GM23338 (cell line): ENCODE measurements around the gene FNDC7. TPM values are rescaled to one million over a fixed set of nuclear protein-coding genes. Genes with fewer than 3 reads are reported as not detected.

ENCODE experiments used
- ATAC-seq: fragments of 200-7000 bp; cut with Tn5 transposase; 3 replicates; pipeline ENCODE4 v1.9.1; 2020
- DNase-seq: peaks from one replicate; pipeline ENCODE4 v3.0.0-alpha.2; 2015; ENCODE audit warnings: low spot score
- H2AFZ ChIP-seq: fragments of 200-600 bp; sonication (generic); 2 replicates; pipeline ENCODE4 v1.8.0; 2016; ENCODE audit warnings: antibody characterized with exemption, mild to moderate bottlenecking, moderate library complexity
- H3F3A ChIP-seq: fragments of 200-600 bp; sonication (generic); replicated peaks from 2 replicates; pipeline ENCODE4 v1.8.0; 2017; ENCODE audit warnings: antibody characterized with exemption, mixed run types, low read depth
- H3K27ac ChIP-seq: fragments of 200-600 bp; sonication (generic); 2 replicates; pipeline ENCODE4 v1.6.1; 2016; ENCODE audit warnings: low read depth
- H3K27me3 ChIP-seq: fragments of 200-600 bp; sonication (generic); 2 replicates; pipeline ENCODE4 v1.8.0; 2016; ENCODE audit warnings: mild to moderate bottlenecking, mixed run types, moderate library complexity; ENCODE audit not compliant: insufficient read depth
- H3K36me3 ChIP-seq: fragments of 200-600 bp; sonication (generic); 2 replicates; pipeline ENCODE4 v1.8.0; 2016; ENCODE audit warnings: mild to moderate bottlenecking; ENCODE audit not compliant: insufficient read depth
- H3K4me1 ChIP-seq: fragments of 200-600 bp; sonication (generic); 2 replicates; pipeline ENCODE4 v1.8.0; 2016; ENCODE audit warnings: mild to moderate bottlenecking, moderate library complexity; ENCODE audit not compliant: insufficient read depth
- H3K4me2 ChIP-seq: fragments of 200-600 bp; sonication (generic); 2 replicates; pipeline ENCODE4 v1.7.1; 2017; ENCODE audit warnings: mixed run types
- H3K4me3 ChIP-seq: fragments of 200-600 bp; sonication (generic); 2 replicates; pipeline ENCODE4 v1.6.1; 2016; ENCODE audit warnings: mixed run types
- H3K79me2 ChIP-seq: fragments of 200-600 bp; sonication (generic); replicated peaks from 2 replicates; pipeline ENCODE4 v1.8.0; 2017; ENCODE audit warnings: mild to moderate bottlenecking; ENCODE audit not compliant: insufficient read depth
- H3K9me2 ChIP-seq: fragments of 200-600 bp; sonication (generic); 2 replicates; pipeline ENCODE4 v1.8.0; 2017; ENCODE audit not compliant: insufficient read depth
- H4K20me1 ChIP-seq: fragments of 200-600 bp; sonication (generic); replicated peaks from 2 replicates; pipeline ENCODE4 v1.8.0; 2017; ENCODE audit warnings: mild to moderate bottlenecking; ENCODE audit not compliant: insufficient read depth
- H3K27ac Mint-ChIP-seq: 2 replicates; pipeline ENCODE4 v1.8.0; 2020; ENCODE audit warnings: inconsistent platforms, mild to moderate bottlenecking, moderate library complexity, mixed read lengths
- H3K27me3 Mint-ChIP-seq: 3 replicates; pipeline ENCODE4 v1.8.0; 2022; ENCODE audit warnings: low read depth, mild to moderate bottlenecking, moderate library complexity, mixed read lengths, inconsistent platforms; ENCODE audit not compliant: insufficient read depth, poor library complexity
- H3K36me3 Mint-ChIP-seq: 3 replicates; pipeline ENCODE4 v1.8.0; 2021; ENCODE audit warnings: low read depth, mild to moderate bottlenecking, inconsistent platforms, moderate library complexity, mixed read lengths
- H3K4me1 Mint-ChIP-seq: 3 replicates; pipeline ENCODE4 v1.8.0; 2020; ENCODE audit warnings: mild to moderate bottlenecking, inconsistent platforms, mixed read lengths
- H3K4me3 Mint-ChIP-seq: 3 replicates; pipeline ENCODE4 v1.8.0; 2021; ENCODE audit warnings: moderate library complexity, mild to moderate bottlenecking, inconsistent platforms, mixed read lengths
- H3K9me3 Mint-ChIP-seq: 3 replicates; pipeline ENCODE4 v1.8.0; 2020; ENCODE audit warnings: moderate library complexity, mild to moderate bottlenecking, inconsistent platforms, mixed read lengths
- CREB1 ChIP-seq: fragments of 250-450 bp; sonication (Bioruptor Pico); IDR thresholded peaks from 2 replicates; pipeline ENCODE4 v1.5.0; 2020; ENCODE audit warnings: low read depth, mild to moderate bottlenecking, moderate library complexity
- EZH2phosphoT487 ChIP-seq: fragments of 200-600 bp; sonication (generic); IDR thresholded peaks from one replicate; pipeline ENCODE4 v1.8.1; 2018; ENCODE audit warnings: antibody characterized with exemption; ENCODE audit not compliant: unreplicated experiment
- JUNB ChIP-seq: IDR thresholded peaks from one replicate; pipeline ENCODE4 v1.6.1; 2016; ENCODE audit warnings: antibody characterized with exemption; ENCODE audit not compliant: unreplicated experiment
- NANOG ChIP-seq: IDR thresholded peaks from 2 replicates; pipeline ENCODE4 v1.6.1; 2016; ENCODE audit warnings: antibody characterized with exemption, borderline replicate concordance
- POLR2AphosphoS5 ChIP-seq: IDR thresholded peaks from 2 replicates; pipeline ENCODE4 v1.6.1; 2016; ENCODE audit warnings: antibody characterized with exemption, low read depth
- STAT1 ChIP-seq: IDR thresholded peaks from one replicate; pipeline ENCODE4 v1.6.1; 2016; ENCODE audit warnings: antibody characterized with exemption; ENCODE audit not compliant: unreplicated experiment
- ZNF331 ChIP-seq: fragments of 250-450 bp; sonication (Bioruptor Pico); IDR thresholded peaks from 2 replicates; pipeline ENCODE4 v1.5.0; 2020; ENCODE audit warnings: low read depth, mild to moderate bottlenecking, moderate library complexity
- polyA plus RNA-seq: library from polyadenylated mRNA; unstranded; fragments of >200 nt; fragmentation: Nextera tagmentation; extraction: Ambion mirVana; gene quantifications from 2 replicates; pipeline ENCODE4 v1.2.1, GENCODE V29; 2016
- total RNA-seq: library from RNA; depleted of rRNA; stranded (reverse); fragments of >200 nt; shearing (Covaris generic); gene quantifications from 2 replicates; pipeline ENCODE4 v1.2.3, GENCODE V29; 2014
- TF ChIP-seq, protein P1 (sequence below), 2 experiments: fragments of 200-600 bp in 1 of 2; sonication (generic) in 1 of 2; conservative IDR thresholded peaks; 2 replicates each; pipeline versions ENCODE4 v1.5.1 to v1.6.1; 2016 to 2017; ENCODE audit warnings: antibody characterized with exemption in 2 of 2, low read depth in 2 of 2, mild to moderate bottlenecking in 2 of 2, moderate library complexity in 1 of 2
- TF ChIP-seq, protein P2 (sequence below): fragments of 250-450 bp; sonication (Bioruptor Pico); IDR thresholded peaks from 2 replicates; pipeline ENCODE4 v1.5.0; 2020; ENCODE audit warnings: mild to moderate bottlenecking, moderate library complexity
- TF ChIP-seq, protein P3 (sequence below): IDR thresholded peaks from 2 replicates; pipeline ENCODE4 v1.6.1; 2016; ENCODE audit warnings: antibody characterized with exemption

Gene FNDC7
- total and polyA plus RNA-seq, 2 experiments from 2014 or later: 0.06 to 0.28 TPM

DNA sequence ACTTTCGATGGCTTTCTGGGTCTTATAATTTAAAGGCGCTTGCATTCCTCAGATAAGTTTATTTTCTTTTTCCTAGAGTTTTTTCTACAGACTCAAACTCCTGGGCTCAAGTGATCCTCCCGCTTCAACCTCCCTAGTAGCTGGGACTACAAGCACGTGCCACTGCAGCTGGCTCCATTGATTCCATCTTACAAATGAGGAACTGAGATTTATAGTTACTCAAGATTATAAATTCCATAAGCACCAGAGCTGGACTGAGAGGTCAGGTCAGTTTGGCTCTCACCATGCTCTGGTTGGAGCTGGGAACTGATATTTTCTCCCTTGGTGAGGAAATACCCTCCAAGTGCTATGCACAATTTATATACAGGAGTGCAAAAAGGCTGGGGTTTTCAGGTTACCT lies 34.0 kb upstream of the FNDC7 start:
- no peak for ATAC-seq
- peaks cover 2% of the 10 kb centered on the region for H3K27me3 Mint-ChIP-seq
- no peaks in the 10 kb centered on the region for H3K79me2 ChIP-seq

DNA sequence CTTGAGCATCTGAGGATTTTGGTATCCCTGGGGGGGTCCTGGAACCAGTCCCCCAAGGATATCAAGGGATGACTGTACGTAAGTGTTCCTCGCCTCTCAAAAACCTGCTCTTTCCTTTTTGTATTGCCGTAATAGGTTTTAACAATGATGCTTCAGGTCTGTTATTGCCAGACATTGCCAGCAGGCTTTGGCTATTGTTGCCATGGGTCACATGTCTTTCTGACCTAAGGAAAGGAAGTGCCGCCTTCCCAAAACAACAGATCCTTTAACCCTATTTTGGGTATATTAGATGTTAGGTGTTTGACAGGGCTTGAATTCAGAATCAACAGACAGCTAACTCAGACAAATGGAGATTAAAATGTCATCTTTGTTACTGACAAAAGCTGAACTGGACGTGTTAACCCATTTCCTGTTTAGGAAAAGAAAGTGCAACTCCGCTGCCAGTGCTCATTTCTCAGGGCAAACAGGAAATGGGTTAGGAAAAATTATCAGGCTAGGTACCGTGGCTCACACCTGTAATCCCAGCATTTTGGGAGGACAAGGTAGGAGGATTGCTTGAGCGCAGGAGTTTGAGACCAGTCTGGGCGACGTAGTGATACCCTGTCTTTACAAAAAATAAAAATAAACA lies 33.0 kb upstream of the FNDC7 start:
- no peak for ATAC-seq
- Mint-ChIP-seq H3K9me3 (peaks cover 8% of the 10 kb centered on the region), H3K27ac (no peak overlapping the region), H3K4me3 (no peak overlapping the region), H3K4me1 (peaks cover 9% of the 10 kb centered on the region), H3K27me3 (peaks cover 2% of the 10 kb centered on the region), H3K36me3 (peaks cover 4% of the 10 kb centered on the region)
- Histone ChIP-seq H3K27ac (no peak overlapping the region), H3K4me3 (no peak overlapping the region), H4K20me1 (no peaks in the 10 kb centered on the region), H3K9me2 (no peaks in the 10 kb centered on the region), H3K79me2 (no peaks in the 10 kb centered on the region), H3K36me3 (no peaks in the 10 kb centered on the region), H2AFZ (peak overlapping the region; percentile 88), H3K27me3 (no peaks in the 10 kb centered on the region), H3K4me2 (no peak overlapping the region), H3F3A (no peaks in the 10 kb centered on the region), H3K4me1 (no peaks in the 10 kb centered on the region)
- DNase-seq: no peak
- TF ChIP-seq JUNB (no peak), EZH2phosphoT487 (no peak), CREB1 (CRISPR knock-in tag) (no peak), POLR2AphosphoS5 (no peak), ZNF331 (no peak)
- TF ChIP-seq, protein P1, sequence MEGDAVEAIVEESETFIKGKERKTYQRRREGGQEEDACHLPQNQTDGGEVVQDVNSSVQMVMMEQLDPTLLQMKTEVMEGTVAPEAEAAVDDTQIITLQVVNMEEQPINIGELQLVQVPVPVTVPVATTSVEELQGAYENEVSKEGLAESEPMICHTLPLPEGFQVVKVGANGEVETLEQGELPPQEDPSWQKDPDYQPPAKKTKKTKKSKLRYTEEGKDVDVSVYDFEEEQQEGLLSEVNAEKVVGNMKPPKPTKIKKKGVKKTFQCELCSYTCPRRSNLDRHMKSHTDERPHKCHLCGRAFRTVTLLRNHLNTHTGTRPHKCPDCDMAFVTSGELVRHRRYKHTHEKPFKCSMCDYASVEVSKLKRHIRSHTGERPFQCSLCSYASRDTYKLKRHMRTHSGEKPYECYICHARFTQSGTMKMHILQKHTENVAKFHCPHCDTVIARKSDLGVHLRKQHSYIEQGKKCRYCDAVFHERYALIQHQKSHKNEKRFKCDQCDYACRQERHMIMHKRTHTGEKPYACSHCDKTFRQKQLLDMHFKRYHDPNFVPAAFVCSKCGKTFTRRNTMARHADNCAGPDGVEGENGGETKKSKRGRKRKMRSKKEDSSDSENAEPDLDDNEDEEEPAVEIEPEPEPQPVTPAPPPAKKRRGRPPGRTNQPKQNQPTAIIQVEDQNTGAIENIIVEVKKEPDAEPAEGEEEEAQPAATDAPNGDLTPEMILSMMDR (conservative IDR thresholded peaks at IDR 0.05; ENCODE audit: low read depth in 2 of 2): no peak
- TF ChIP-seq, protein P2, sequence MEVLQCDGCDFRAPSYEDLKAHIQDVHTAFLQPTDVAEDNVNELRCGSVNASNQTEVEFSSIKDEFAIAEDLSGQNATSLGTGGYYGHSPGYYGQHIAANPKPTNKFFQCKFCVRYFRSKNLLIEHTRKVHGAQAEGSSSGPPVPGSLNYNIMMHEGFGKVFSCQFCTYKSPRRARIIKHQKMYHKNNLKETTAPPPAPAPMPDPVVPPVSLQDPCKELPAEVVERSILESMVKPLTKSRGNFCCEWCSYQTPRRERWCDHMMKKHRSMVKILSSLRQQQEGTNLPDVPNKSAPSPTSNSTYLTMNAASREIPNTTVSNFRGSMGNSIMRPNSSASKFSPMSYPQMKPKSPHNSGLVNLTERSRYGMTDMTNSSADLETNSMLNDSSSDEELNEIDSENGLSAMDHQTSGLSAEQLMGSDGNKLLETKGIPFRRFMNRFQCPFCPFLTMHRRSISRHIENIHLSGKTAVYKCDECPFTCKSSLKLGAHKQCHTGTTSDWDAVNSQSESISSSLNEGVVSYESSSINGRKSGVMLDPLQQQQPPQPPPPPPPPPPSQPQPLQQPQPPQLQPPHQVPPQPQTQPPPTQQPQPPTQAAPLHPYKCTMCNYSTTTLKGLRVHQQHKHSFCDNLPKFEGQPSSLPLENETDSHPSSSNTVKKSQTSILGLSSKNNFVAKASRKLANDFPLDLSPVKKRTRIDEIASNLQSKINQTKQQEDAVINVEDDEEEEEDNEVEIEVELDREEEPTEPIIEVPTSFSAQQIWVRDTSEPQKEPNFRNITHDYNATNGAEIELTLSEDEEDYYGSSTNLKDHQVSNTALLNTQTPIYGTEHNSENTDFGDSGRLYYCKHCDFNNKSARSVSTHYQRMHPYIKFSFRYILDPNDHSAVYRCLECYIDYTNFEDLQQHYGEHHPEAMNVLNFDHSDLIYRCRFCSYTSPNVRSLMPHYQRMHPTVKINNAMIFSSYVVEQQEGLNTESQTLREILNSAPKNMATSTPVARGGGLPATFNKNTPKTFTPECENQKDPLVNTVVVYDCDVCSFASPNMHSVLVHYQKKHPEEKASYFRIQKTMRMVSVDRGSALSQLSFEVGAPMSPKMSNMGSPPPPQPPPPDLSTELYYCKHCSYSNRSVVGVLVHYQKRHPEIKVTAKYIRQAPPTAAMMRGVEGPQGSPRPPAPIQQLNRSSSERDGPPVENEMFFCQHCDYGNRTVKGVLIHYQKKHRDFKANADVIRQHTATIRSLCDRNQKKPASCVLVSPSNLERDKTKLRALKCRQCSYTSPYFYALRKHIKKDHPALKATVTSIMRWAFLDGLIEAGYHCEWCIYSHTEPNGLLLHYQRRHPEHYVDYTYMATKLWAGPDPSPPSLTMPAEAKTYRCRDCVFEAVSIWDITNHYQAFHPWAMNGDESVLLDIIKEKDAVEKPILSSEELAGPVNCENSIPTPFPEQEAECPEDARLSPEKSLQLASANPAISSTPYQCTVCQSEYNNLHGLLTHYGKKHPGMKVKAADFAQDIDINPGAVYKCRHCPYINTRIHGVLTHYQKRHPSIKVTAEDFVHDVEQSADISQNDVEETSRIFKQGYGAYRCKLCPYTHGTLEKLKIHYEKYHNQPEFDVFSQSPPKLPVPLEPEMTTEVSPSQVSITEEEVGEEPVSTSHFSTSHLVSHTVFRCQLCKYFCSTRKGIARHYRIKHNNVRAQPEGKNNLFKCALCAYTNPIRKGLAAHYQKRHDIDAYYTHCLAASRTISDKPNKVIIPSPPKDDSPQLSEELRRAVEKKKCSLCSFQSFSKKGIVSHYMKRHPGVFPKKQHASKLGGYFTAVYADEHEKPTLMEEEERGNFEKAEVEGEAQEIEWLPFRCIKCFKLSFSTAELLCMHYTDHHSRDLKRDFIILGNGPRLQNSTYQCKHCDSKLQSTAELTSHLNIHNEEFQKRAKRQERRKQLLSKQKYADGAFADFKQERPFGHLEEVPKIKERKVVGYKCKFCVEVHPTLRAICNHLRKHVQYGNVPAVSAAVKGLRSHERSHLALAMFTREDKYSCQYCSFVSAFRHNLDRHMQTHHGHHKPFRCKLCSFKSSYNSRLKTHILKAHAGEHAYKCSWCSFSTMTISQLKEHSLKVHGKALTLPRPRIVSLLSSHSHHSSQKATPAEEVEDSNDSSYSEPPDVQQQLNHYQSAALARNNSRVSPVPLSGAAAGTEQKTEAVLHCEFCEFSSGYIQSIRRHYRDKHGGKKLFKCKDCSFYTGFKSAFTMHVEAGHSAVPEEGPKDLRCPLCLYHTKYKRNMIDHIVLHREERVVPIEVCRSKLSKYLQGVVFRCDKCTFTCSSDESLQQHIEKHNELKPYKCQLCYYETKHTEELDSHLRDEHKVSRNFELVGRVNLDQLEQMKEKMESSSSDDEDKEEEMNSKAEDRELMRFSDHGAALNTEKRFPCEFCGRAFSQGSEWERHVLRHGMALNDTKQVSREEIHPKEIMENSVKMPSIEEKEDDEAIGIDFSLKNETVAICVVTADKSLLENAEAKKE (CRISPR knock-in tag): no peak
- TF ChIP-seq, protein P3, sequence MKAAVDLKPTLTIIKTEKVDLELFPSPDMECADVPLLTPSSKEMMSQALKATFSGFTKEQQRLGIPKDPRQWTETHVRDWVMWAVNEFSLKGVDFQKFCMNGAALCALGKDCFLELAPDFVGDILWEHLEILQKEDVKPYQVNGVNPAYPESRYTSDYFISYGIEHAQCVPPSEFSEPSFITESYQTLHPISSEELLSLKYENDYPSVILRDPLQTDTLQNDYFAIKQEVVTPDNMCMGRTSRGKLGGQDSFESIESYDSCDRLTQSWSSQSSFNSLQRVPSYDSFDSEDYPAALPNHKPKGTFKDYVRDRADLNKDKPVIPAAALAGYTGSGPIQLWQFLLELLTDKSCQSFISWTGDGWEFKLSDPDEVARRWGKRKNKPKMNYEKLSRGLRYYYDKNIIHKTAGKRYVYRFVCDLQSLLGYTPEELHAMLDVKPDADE: no peak

More for the DNA sequence above, 34.0 kb upstream of the FNDC7 start:
- Histone ChIP-seq H2AFZ (no peak overlapping the region), H3K27ac (no peak overlapping the region), H3K4me2 (no peak overlapping the region), H3K4me1 (no peaks in the 10 kb centered on the region), H3F3A (no peaks in the 10 kb centered on the region), H4K20me1 (no peaks in the 10 kb centered on the region), H3K27me3 (no peaks in the 10 kb centered on the region), H3K4me3 (no peak overlapping the region), H3K9me2 (no peaks in the 10 kb centered on the region), H3K36me3 (no peaks in the 10 kb centered on the region)
- Mint-ChIP-seq H3K4me1 (peaks cover 9% of the 10 kb centered on the region), H3K4me3 (no peak overlapping the region), H3K9me3 (peaks cover 12% of the 10 kb centered on the region), H3K27ac (no peak overlapping the region), H3K36me3 (peaks cover 8% of the 10 kb centered on the region)
- TF ChIP-seq NANOG (no peak), STAT1 (no peak)
- DNase-seq: no peak
